GM18505 (cell line): ENCODE data around the gene DYNC1H1.

Experiments used
- ATAC-seq: cut with Tn5 transposase; IDR thresholded peaks from one replicate; pipeline ENCODE4 v1.9.1; 2021; ENCODE audit not compliant: unreplicated experiment
- POLR2A ChIP-seq: IDR thresholded peaks from 4 replicates; pipeline ENCODE4 v1.6.1; 2011; ENCODE audit warnings: borderline replicate concordance; ENCODE audit not compliant: insufficient read depth, insufficient read length; ENCODE audit errors: extremely low read depth

Gene DYNC1H1

DNA sequence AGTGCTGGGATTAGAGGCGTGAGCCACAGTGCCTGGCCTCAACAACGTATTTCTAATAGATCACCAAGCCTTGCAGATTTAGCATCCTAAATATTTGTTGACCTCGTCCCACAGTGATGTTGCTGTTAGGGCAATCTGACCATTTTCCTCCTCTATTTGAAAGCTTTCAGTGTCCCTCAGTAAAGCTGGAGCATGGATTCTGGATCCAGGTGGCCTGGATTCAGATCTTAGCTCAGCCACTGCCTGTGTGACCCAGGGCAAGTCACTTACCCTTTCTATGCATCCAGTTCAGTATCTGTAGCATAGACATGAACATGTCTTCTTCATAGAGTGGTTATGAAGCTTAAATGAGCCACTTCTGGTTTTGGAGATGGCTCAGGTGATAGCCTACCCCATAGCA lies 126.3 kb downstream of the DYNC1H1 start:
- TF ChIP-seq POLR2A: no peak
- ATAC-seq: no peak

DNA sequence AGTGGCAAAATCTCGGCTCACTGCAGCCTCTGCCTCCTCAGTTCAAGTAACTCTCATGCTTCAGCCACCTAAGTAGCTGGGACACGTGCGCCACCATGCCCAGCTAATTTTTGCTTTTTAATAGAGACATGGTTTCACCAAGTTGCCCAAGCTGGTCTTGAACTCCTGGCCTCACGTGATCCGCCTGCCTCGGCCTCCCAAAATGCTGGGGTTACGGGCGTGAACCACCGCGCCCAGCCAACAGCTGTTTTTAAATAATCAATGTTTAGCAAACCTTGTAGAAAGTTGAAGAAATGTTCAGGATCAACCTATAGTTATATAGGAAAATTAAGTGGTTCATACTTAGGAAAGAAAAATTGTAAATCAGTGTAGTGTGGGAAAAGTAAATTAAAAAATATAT lies 128.4 kb downstream of the DYNC1H1 start:
- no peak for ATAC-seq
- TF ChIP-seq POLR2A: no peak

DNA sequence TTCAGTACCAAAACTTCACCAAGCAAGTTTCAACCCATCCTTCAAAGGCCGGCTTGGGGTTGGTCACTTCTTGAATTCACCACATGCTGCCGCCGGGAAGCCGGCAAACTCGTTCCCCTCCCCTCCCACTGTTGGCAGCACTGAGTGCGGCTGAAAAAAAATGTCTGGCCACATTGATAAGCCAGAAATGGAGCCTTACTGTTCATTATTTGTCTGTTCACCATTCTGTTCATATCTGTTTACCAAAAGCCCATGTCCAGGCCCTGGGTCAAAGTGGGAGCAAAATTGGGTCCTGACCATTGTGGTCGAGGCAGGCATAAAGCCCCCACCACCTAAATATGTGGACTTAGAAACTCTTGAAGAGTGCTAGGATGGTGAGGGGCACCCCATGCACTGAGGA lies 129.7 kb downstream of the DYNC1H1 start:
- TF ChIP-seq POLR2A: no peak
- ATAC-seq: no peak

GRCh38 chr14:102095231-102095870 lies 131.0 kb downstream of the DYNC1H1 start:
- no peak for TF ChIP-seq POLR2A
- no peak for ATAC-seq

DNA sequence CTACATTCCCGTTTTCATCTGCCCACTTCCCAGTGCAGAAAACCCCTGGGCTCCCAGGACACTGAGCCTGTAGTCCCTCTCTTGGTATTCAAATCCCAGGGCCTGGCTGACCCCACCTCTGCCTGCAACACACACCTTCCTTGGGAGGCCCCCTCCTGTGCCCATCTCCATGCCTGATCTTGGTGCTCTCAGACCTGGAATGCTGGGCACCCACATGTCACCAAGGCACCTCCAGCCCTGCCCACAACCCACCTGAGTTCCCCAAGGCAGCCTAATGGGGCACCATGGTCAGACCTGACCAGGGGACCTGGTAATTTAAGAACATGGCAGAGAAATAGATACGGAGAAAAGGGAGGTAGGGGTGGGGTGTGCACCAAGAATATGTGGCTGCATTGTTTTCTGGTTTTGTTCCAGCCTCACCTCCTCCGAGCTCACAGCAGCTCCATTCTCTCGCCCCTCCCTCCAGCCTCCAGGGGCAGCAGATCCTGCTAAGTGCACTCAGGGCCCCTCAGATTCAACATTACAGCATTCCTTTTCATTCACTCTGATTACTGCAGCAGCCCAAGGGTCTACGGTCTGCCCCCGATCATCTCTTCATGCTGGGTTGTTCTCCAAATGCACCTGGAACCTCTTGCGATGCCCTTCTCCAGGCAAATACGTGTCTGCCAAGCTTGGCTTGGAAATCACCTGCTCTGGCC lies 131.6 kb downstream of the DYNC1H1 start:
- ATAC-seq: no peak
- TF ChIP-seq POLR2A: no peak

DNA sequence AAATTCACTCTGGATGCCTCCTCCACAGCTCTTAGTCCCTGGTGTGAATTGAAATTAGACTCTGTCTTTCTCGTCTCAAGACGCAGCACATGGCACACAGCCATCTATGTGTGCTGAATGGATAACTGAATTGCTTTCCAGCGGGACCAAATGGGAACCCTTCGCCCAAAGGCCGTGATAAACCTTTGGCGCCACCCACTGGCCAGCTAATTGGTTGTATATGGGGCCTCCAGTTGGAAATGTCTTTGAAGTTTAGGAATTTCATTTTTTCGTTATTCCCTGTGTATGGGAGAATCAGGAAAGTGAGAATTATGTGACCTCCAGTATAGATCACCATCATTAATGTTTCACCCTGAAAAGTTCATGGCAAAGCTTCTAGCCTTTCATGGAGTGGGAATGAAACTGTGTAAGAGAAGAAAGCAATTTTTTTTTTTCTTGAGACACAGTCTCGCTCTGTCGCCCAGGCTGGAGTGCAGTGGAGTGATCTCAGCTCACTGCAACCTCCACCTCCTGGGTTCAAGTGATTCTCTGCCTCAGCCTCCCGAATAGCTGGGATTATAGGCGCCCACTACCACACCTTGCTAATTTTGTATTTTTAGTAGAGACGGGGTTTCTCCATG lies 132.3 kb downstream of the DYNC1H1 start:
- no peak for TF ChIP-seq POLR2A
- no peak for ATAC-seq

- no peak for TF ChIP-seq POLR2A
- no peak for ATAC-seq
Measured at GRCh38 chr14:102097441-102098135, 133.2 kb downstream of the DYNC1H1 start.

DNA sequence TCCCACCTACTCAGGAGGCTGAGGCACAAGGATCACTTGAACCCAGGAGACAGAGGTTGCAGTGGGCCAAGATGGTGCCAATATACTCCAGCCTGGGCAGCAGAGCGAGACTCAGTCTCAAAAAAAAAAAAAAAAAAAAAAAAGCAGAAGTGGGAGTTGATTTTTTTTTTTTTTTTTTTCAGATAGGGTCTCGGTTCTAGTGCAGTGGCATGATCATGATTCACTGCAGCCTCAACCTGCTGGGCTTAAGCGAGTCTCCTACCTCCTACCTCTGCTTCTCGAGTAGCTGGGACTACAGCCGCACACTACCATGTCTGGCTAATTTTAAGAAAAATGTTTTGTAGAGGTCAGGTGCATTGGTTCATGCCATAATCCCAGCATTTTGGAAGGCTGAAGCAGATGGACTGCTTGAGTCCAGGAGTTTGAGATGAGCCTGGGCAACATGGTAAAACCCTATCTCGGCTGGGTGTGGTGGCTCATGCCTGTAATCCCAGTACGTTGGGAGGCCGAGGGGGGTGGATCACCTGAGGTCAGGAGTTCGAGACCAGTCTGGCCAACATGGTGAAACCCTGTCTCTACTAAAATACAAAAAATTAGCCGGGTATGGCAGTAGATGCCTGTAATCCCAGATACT lies 138.8 kb downstream of the DYNC1H1 start:
- peak; percentile 62 for ATAC-seq
- TF ChIP-seq POLR2A: no peak

GRCh38 chr14:102105369-102105768 lies 141.0 kb downstream of the DYNC1H1 start:
- no peak for ATAC-seq
- TF ChIP-seq POLR2A: no peak
